Measurements from ENCODE around the gene RPL35A. TPM values are rescaled to one million over a fixed set of nuclear protein-coding genes. Genes with fewer than 3 reads are reported as not detected.

The RPL35A gene
- total RNA-seq, 1 donor from 2014 or later, result 842 TPM

DNA sequence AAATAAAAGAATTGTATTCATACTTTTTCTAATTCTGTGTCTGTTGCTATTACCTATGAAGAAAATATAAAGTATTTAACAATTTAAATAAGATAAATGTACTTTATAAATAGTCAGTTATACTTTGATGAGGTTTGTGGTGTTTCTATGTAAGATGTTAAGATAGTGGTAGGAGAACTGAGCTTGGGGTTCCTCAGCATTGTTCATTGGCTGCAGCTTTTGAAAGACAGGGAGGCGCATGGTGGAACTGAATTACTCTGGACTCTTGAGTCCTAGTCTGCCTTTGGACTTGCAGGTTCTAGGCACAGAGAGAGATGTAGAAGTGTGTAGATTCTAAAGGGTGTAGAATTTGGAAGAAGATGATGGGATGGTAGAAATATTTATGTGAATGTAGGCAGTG lies 33.1 kb downstream of the RPL35A start:
- TF ChIP-seq, protein P1, sequence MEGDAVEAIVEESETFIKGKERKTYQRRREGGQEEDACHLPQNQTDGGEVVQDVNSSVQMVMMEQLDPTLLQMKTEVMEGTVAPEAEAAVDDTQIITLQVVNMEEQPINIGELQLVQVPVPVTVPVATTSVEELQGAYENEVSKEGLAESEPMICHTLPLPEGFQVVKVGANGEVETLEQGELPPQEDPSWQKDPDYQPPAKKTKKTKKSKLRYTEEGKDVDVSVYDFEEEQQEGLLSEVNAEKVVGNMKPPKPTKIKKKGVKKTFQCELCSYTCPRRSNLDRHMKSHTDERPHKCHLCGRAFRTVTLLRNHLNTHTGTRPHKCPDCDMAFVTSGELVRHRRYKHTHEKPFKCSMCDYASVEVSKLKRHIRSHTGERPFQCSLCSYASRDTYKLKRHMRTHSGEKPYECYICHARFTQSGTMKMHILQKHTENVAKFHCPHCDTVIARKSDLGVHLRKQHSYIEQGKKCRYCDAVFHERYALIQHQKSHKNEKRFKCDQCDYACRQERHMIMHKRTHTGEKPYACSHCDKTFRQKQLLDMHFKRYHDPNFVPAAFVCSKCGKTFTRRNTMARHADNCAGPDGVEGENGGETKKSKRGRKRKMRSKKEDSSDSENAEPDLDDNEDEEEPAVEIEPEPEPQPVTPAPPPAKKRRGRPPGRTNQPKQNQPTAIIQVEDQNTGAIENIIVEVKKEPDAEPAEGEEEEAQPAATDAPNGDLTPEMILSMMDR (conservative IDR thresholded peaks at IDR 0.05; ENCODE audit: low read depth, low read length), result no peak
- no peak for DNase-seq (ENCODE audit: low read depth)
- H3K4me3 ChIP-seq (ENCODE audit: low read depth, low read length), result no peak overlapping the region

DNA sequence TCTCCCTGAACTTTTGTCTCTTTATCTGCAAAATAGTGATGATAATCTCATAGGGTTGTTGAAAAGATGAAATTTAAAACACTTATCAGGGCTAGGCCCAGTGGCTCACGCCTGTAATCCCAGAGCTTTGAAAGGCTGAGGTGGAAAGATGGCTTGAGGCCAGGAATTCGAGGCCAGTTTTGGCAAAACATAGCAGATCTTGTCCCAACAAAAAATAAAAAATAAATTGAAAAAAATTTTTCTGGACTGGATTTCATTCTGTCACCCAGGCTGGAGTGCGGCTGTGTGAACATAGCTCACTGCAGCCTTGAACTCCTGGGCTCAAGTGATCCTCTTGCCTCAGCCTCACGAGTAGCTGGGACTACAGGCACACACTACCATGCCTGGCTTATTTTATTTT lies 39.7 kb downstream of the RPL35A start:
- DNase-seq (ENCODE audit: low read depth), result no peak
- H3K4me3 ChIP-seq (ENCODE audit: low read depth, low read length), result no peak overlapping the region
- TF ChIP-seq, protein P1 (conservative IDR thresholded peaks at IDR 0.05; ENCODE audit: low read depth, low read length), result no peak

- TF ChIP-seq, protein P1 (conservative IDR thresholded peaks at IDR 0.05; ENCODE audit: low read depth, low read length), result no peak
- DNase-seq (ENCODE audit: low read depth), result no peak
Observed at GRCh38 chr3:197994736-197995135, 44.7 kb downstream of the RPL35A start.

DNA sequence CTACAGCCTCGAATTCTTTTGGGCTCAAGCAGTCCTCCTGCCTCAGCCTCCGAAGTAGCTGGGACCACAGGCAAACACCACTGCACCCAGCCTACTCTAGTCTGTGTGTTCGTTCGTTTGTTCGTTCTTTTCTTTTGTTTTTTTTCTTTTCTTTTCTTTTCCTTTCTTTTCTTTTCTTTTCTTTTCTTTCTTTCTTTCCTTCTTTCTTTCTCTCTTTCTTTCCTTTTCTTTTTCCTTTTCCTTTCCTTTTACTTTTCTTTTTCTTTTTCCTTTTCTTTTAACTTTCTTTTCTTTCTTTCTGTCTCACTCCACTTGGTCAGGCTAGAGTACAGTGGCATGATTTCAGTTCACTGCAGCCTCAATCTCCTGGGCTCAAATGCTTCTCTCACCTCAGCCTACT lies 46.9 kb downstream of the RPL35A start:
- TF ChIP-seq, protein P1 (conservative IDR thresholded peaks at IDR 0.05; ENCODE audit: low read depth, low read length), result no peak
- DNase-seq (ENCODE audit: low read depth), result no peak
- H3K4me3 ChIP-seq (ENCODE audit: low read depth, low read length), result no peak overlapping the region

More at GRCh38 chr3:197994736-197995135, 44.7 kb downstream of the RPL35A start:
- H3K4me3 ChIP-seq (ENCODE audit: low read depth, low read length), result no peak overlapping the region

DNA sequence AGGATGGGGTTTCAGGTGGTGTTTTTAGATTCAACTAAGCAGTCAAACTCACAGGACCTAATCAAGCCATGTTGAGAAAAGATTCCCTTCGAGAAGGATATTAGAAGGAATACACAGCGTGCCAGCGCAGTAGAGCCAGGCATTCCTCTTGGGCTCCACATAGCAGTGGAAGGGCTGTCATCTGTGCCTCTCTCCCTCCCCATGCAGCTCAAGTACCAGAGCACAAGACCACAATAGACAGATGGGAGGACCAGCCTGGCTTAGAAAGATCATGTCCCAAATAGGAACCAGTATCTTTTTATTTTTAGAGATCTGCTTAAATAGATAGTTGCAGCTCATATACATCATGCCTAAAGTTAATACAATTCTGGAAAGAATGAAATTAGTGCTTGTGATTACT lies 47.9 kb downstream of the RPL35A start:
- TF ChIP-seq, protein P1 (conservative IDR thresholded peaks at IDR 0.05; ENCODE audit: low read depth, low read length), result no peak
- no peak overlapping the region for H3K4me3 ChIP-seq (ENCODE audit: low read depth, low read length)
- DNase-seq (ENCODE audit: low read depth), result no peak

Other genes with a start within 250 kb of the RPL35A start
- 24.6 and 42.0 TPM in 2 replicates for gene RUBCN, start 213.3 kb upstream of the RPL35A start, total RNA-seq
- 21.0 and 26.0 TPM in 2 replicates for gene FYTTD1, start 200.3 kb upstream of the RPL35A start, total RNA-seq
- gene LRCH3, start 158.9 kb upstream of the RPL35A start, total RNA-seq, result 15.4 and 19.5 TPM in 2 replicates
- gene LMLN, start 10.0 kb downstream of the RPL35A start, total RNA-seq, result 2.0 and 4.0 TPM in 2 replicates